SK-N-SH (cell line): Measurements from ENCODE around the gene ABAT. TPM values are rescaled to one million over a fixed set of nuclear protein-coding genes. Genes with fewer than 3 reads are reported as not detected.
A peak's percentile ranks its signal among the peaks of the same experiment; 100 is the strongest.

Experiments
- CTCF ChIA-PET: fragments of 300-600, 350-600 bp; formaldehyde crosslinking; extraction: SDS; loops from one replicate; lab custom pipeline; 2021; lab: Yijun Ruan, JAX
- POLR2A ChIA-PET: fragments of 350-600 bp; sonication (Branson Sonifier 250); formaldehyde crosslinking; extraction: SDS; loops from one replicate; lab custom pipeline; 2020; ENCODE audit warnings: antibody characterized with exemption, inconsistent platforms; lab: Yijun Ruan, JAX
- DNase-seq: peaks from one replicate; pipeline ENCODE4 v3.0.0; 2012
- H2AFZ ChIP-seq: fragments of 200-600 bp; sonication (generic); 2 replicates; pipeline ENCODE4 v1.8.1; 2016; ENCODE audit warnings: antibody characterized with exemption, mild to moderate bottlenecking, low read depth
- H3F3A ChIP-seq: fragments of 200-600 bp; sonication (generic); replicated peaks from 2 replicates; pipeline ENCODE3; 2016; ENCODE audit warnings: antibody characterized with exemption, mild to moderate bottlenecking; ENCODE audit not compliant: insufficient read depth
- H3K27ac ChIP-seq, 2 experiments: fragments of 200-500 bp in 1 of 2; fragments of 200-600 bp in 1 of 2; sonication (Bioruptor generic) in 1 of 2; sonication (generic), shearing (Covaris generic) in 1 of 2; 2 replicates each; pipeline versions ENCODE4 v1.5.1 to v1.6.1; 2014 to 2016; ENCODE audit warnings: low read depth in 2 of 2, inconsistent platforms in 1 of 2, low read length in 1 of 2, mild to moderate bottlenecking in 1 of 2, mixed read lengths in 1 of 2
- H3K27me3 ChIP-seq: fragments of 200-600 bp; sonication (generic), shearing (Covaris generic); 2 replicates; pipeline ENCODE4 v1.6.1; 2016; ENCODE audit warnings: mixed run types; ENCODE audit not compliant: insufficient read depth
- H3K36me3 ChIP-seq, 2 experiments: fragments of 200-500 bp in 1 of 2; fragments of 200-600 bp in 1 of 2; sonication (Bioruptor generic) in 1 of 2; sonication (generic) in 1 of 2; replicated peaks in 1 of 2; 2 replicates each; pipeline versions ENCODE3 to v1.5.1; 2014 to 2016; ENCODE audit warnings: low read length in 1 of 2, mild to moderate bottlenecking in 1 of 2; ENCODE audit not compliant: insufficient read depth in 2 of 2, control insufficient read depth in 1 of 2
- H3K4me1 ChIP-seq, 2 experiments: fragments of 200-500 bp in 1 of 2; fragments of 200-600 bp in 1 of 2; sonication (Bioruptor generic) in 1 of 2; sonication (generic), shearing (Covaris generic) in 1 of 2; 2 replicates each; pipeline versions ENCODE4 v1.5.1 to v1.6.1; 2014 to 2016; ENCODE audit warnings: low read depth in 1 of 2, low read length in 1 of 2, mixed run types in 1 of 2; ENCODE audit not compliant: insufficient read depth in 2 of 2, control insufficient read depth in 1 of 2
- H3K4me2 ChIP-seq: fragments of 200-600 bp; sonication (generic), shearing (Covaris generic); 2 replicates; pipeline ENCODE4 v1.6.1; 2017; ENCODE audit warnings: mixed run types
- H3K4me3 ChIP-seq, 2 experiments: fragments of 200-500 bp in 1 of 2; fragments of 200-600 bp in 1 of 2; sonication (Bioruptor generic) in 1 of 2; sonication (generic), shearing (Covaris generic) in 1 of 2; 2 replicates each; pipeline versions ENCODE4 v1.5.1 to v1.8.1; 2014 to 2016; ENCODE audit warnings: low read depth in 2 of 2, inconsistent platforms in 1 of 2, low read length in 1 of 2, mild to moderate bottlenecking in 1 of 2, mixed read lengths in 1 of 2, moderate library complexity in 1 of 2
- H3K79me2 ChIP-seq: fragments of 200-600 bp; sonication (generic); 2 replicates; pipeline ENCODE4 v1.8.1; 2017; ENCODE audit warnings: mild to moderate bottlenecking; ENCODE audit not compliant: insufficient read depth
- H3K9ac ChIP-seq: fragments of 200-600 bp; sonication (generic); 2 replicates; pipeline ENCODE4 v1.6.1; 2017; ENCODE audit warnings: mixed run types
- H3K9me2 ChIP-seq: fragments of 200-600 bp; sonication (generic); 2 replicates; pipeline ENCODE4 v1.6.1; 2017; ENCODE audit warnings: mixed run types
- H3K9me3 ChIP-seq: fragments of 200-600 bp; sonication (generic); 2 replicates; pipeline ENCODE4 v1.6.1; 2017; ENCODE audit warnings: mixed run types, mild to moderate bottlenecking, moderate library complexity
- H4K20me1 ChIP-seq: fragments of 200-600 bp; sonication (generic); 2 replicates; pipeline ENCODE4 v1.6.1; 2017; ENCODE audit warnings: mild to moderate bottlenecking, mixed run types; ENCODE audit not compliant: insufficient read depth
- FOXJ3 ChIP-seq: sonication (generic); formaldehyde crosslinking; IDR thresholded peaks from 2 replicates; pipeline ENCODE4 v1.5.1; 2020; ENCODE audit warnings: mild to moderate bottlenecking, missing genetic modification reagents
- FOXM1 ChIP-seq: IDR thresholded peaks from 2 replicates; pipeline ENCODE4 v1.4.0; 2012; ENCODE audit warnings: low read depth, mild to moderate bottlenecking
- POLR2AphosphoS5 ChIP-seq: IDR thresholded peaks from 2 replicates; pipeline ENCODE4 v1.6.1; 2012; ENCODE audit warnings: low read depth, low read length
- RCOR1 ChIP-seq: fragments of 150-350 bp; IDR thresholded peaks from 2 replicates; pipeline ENCODE4 v1.6.1; 2017; ENCODE audit warnings: antibody characterized with exemption, low read length
- RFX5 ChIP-seq: IDR thresholded peaks from 2 replicates; pipeline ENCODE4 v1.6.1; 2012; ENCODE audit warnings: mild to moderate bottlenecking, improper control_type of control experiment, low read length
- YY1 ChIP-seq: IDR thresholded peaks from 2 replicates; pipeline ENCODE4 v1.4.0; 2012; ENCODE audit warnings: low read depth, mild to moderate bottlenecking
- WGBS: methylation state at CpG from one replicate; pipeline ENCODE4 v1.1.6; 2017; ENCODE audit warnings: low lambda C conversion rate; 5-methylcytosine and 5-hydroxymethylcytosine counted together
- polyA plus RNA-seq, 3 experiments: library from polyadenylated mRNA; depleted of rRNA; stranded (reverse); fragments of >200 nt; gene quantifications; 2 replicates each; pipeline ENCODE4 v1.2.3, GENCODE V29; 2012
- TF ChIP-seq, protein P1 (sequence below): IDR thresholded peaks from 2 replicates; pipeline ENCODE4 v1.4.0; 2012; ENCODE audit warnings: low read depth
- TF ChIP-seq, protein P2 (sequence below): IDR thresholded peaks from 2 replicates; pipeline ENCODE4 v1.6.1; 2012; ENCODE audit warnings: mild to moderate bottlenecking, low read depth, low read length, moderate library complexity
- TF ChIP-seq, protein P3 (sequence below): fragments of 200-600 bp; sonication (generic); IDR thresholded peaks from 2 replicates; pipeline ENCODE4 v1.6.1; 2017; ENCODE audit warnings: antibody characterized with exemption, mild to moderate bottlenecking, moderate library complexity

Gene ABAT
- polyA plus RNA-seq, 1 of the 3 experiments (the other 2 are of a cell fraction) = 4.7 TPM

DNA sequence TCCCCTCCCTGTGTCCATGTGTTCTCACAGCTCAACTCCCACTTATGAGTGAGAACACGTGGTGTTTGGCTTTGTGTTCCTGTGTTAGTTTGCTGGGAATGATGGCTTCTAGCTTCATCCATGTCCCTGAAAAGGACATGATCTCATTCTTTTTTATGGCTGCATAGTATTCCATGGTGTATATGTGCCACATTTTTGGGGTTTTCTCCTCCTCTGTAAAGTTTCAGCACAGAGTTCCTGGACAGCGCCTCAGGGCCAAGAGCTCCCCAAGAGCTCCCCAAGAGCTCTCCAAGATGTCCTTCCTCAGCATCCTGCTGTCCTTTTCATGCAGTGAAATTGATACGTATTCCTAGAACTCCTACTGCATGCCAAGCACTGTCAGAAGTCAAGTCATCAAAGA lies 6.9 kb upstream of the ABAT start:
- no peak for DNase-seq
- Histone ChIP-seq H3K4me3 (no peak overlapping the region), H3K9me2 (no peaks in the 10 kb centered on the region), H3K27ac (no peak overlapping the region), H3K4me2 (no peak overlapping the region), H2AFZ (no peak overlapping the region), H3K9ac (no peak overlapping the region), H3K27me3 (no peaks in the 10 kb centered on the region), H3K79me2 (no peaks in the 10 kb centered on the region), H3K4me1 (no peaks in the 10 kb centered on the region), H3K9me3 (no peaks in the 10 kb centered on the region), H4K20me1 (no peaks in the 10 kb centered on the region), H3K36me3 (no peaks in the 10 kb centered on the region), H3F3A (no peaks in the 10 kb centered on the region)
- ChIA-PET CTCF (interaction anchor here (0.6 to 4.0 kb wide), 2 partner anchors 124 to 1941 kb away, joined by 3 to 23 read pairs; no protein-coding TSS in a partner anchor), POLR2A (no interaction called here)
- TF ChIP-seq, protein P1, sequence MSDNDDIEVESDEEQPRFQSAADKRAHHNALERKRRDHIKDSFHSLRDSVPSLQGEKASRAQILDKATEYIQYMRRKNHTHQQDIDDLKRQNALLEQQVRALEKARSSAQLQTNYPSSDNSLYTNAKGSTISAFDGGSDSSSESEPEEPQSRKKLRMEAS = no peak
- TF ChIP-seq, protein P2, sequence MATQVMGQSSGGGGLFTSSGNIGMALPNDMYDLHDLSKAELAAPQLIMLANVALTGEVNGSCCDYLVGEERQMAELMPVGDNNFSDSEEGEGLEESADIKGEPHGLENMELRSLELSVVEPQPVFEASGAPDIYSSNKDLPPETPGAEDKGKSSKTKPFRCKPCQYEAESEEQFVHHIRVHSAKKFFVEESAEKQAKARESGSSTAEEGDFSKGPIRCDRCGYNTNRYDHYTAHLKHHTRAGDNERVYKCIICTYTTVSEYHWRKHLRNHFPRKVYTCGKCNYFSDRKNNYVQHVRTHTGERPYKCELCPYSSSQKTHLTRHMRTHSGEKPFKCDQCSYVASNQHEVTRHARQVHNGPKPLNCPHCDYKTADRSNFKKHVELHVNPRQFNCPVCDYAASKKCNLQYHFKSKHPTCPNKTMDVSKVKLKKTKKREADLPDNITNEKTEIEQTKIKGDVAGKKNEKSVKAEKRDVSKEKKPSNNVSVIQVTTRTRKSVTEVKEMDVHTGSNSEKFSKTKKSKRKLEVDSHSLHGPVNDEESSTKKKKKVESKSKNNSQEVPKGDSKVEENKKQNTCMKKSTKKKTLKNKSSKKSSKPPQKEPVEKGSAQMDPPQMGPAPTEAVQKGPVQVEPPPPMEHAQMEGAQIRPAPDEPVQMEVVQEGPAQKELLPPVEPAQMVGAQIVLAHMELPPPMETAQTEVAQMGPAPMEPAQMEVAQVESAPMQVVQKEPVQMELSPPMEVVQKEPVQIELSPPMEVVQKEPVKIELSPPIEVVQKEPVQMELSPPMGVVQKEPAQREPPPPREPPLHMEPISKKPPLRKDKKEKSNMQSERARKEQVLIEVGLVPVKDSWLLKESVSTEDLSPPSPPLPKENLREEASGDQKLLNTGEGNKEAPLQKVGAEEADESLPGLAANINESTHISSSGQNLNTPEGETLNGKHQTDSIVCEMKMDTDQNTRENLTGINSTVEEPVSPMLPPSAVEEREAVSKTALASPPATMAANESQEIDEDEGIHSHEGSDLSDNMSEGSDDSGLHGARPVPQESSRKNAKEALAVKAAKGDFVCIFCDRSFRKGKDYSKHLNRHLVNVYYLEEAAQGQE = peak; percentile 80; the same call in 1 of the 2 replicates
- 72% methylated on average over 3 of the region's 3 CpGs for WGBS

DNA sequence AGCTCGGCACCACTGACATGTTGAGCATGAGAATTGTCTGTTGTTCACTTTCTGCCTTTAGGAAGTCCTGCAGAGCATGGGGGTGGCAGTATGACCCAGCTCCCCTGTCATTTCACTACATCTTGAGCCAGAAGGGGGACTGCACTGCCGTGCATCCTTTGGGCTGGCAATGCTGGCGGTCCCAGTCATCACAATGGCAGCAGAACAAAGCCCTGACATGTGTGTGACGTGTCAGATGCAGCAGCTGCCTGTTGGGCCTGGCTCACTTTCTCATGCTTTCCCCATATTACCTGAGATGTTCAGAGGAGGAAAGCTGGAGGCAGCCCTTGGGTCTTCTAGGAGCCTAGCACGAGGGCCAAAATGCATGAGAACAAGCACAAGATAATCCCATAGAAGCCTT lies 6.3 kb upstream of the ABAT start:
- Histone ChIP-seq H3K9ac (no peak overlapping the region), H3K27ac (no peak overlapping the region), H3K4me3 (no peak overlapping the region), H3K4me2 (no peak overlapping the region), H2AFZ (no peak overlapping the region), H3K9me2 (no peaks in the 10 kb centered on the region), H3F3A (no peaks in the 10 kb centered on the region), H3K79me2 (no peaks in the 10 kb centered on the region), H3K9me3 (no peaks in the 10 kb centered on the region), H4K20me1 (no peaks in the 10 kb centered on the region), H3K36me3 (no peaks in the 10 kb centered on the region), H3K27me3 (no peaks in the 10 kb centered on the region), H3K4me1 (no peaks in the 10 kb centered on the region)
- ChIA-PET CTCF (interaction anchor here (1.2 to 4.0 kb wide), 2 partner anchors 8 to 123 kb away, joined by 5 to 23 read pairs; no protein-coding TSS in a partner anchor), POLR2A (no interaction called here)
- TF ChIP-seq RCOR1 (no peak), YY1 (no peak), FOXJ3 (CRISPR knock-in tag) (no peak), POLR2AphosphoS5 (no peak), FOXM1 (no peak), RFX5 (no peak)
- TF ChIP-seq, protein P3, sequence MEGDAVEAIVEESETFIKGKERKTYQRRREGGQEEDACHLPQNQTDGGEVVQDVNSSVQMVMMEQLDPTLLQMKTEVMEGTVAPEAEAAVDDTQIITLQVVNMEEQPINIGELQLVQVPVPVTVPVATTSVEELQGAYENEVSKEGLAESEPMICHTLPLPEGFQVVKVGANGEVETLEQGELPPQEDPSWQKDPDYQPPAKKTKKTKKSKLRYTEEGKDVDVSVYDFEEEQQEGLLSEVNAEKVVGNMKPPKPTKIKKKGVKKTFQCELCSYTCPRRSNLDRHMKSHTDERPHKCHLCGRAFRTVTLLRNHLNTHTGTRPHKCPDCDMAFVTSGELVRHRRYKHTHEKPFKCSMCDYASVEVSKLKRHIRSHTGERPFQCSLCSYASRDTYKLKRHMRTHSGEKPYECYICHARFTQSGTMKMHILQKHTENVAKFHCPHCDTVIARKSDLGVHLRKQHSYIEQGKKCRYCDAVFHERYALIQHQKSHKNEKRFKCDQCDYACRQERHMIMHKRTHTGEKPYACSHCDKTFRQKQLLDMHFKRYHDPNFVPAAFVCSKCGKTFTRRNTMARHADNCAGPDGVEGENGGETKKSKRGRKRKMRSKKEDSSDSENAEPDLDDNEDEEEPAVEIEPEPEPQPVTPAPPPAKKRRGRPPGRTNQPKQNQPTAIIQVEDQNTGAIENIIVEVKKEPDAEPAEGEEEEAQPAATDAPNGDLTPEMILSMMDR = no peak
- no peak for DNase-seq
- 44% methylated on average over 3 of the region's 5 CpGs for WGBS
